Measurements from ENCODE around the gene ATXN7.

Gene ATXN7

DNA sequence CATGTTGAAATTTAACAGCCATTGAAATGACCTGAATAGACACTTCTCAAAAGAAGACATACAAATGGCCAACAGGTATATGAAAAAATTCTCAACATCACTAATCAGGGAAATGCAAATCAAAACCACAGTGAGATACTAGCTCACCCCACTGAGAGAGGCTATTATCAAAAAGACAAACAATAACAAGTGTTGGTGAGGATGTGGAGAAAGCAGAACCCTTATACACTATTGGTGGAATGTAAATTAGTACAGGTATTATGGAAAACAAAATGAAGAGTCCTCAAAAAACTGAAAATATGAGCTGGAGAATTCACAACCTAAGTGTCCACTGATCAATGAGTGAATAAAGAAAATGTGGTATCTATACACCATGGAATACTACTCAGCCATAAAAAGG is 21.5 kb upstream of the ATXN7 start:
- no peaks in the 10 kb centered on the region for H3K36me3 ChIP-seq (ENCODE audit: insufficient read depth, low read length)
- no peak overlapping the region for H3K4me2 ChIP-seq (ENCODE audit: low read depth, low read length, poor library complexity, severe bottlenecking)
- H3F3A ChIP-seq (ENCODE audit: low read depth) = no peaks in the 10 kb centered on the region
- no peaks in the 10 kb centered on the region for H3K79me2 ChIP-seq (ENCODE audit: insufficient read depth, low read length)
- no peaks in the 10 kb centered on the region for H3K4me1 ChIP-seq (ENCODE audit: insufficient read depth, low read length, poor library complexity, severe bottlenecking)
- H3K27me3 ChIP-seq (ENCODE audit: insufficient read depth, low read length, poor library complexity, severe bottlenecking) = no peaks in the 10 kb centered on the region
- H3K9ac ChIP-seq (ENCODE audit: low read depth, low read length, poor library complexity, severe bottlenecking) = no peak overlapping the region
- peaks cover 3% of the 10 kb centered on the region; the same call in 1 of the 2 replicates for H3K9me3 ChIP-seq (ENCODE audit: insufficient read depth, low read depth, low read length)
- H2AFZ ChIP-seq (ENCODE audit: low read length) = no peak overlapping the region
- no peaks in the 10 kb centered on the region for H4K20me1 ChIP-seq (ENCODE audit: insufficient read depth, low read length, poor library complexity, severe bottlenecking)
- H3K4me3 ChIP-seq (ENCODE audit: low read length, poor library complexity, severe bottlenecking) = no peak overlapping the region
- H3K9me2 ChIP-seq (replicated peaks; ENCODE audit: low read depth, low read length) = no peaks in the 10 kb centered on the region
- no peak for TF ChIP-seq CTCF (conservative IDR thresholded peaks at IDR 0.05; ENCODE audit: low read length)
- no peak for TF ChIP-seq EZH2phosphoT487 (IDR thresholded peaks at IDR 0.05; ENCODE audit: borderline replicate concordance)

GRCh38 chr3:63845215-63845614 is 18.5 kb upstream of the ATXN7 start:
- Histone ChIP-seq H2AFZ (ENCODE audit: low read length) (no peak overlapping the region), H3K27me3 (ENCODE audit: insufficient read depth, low read length, poor library complexity, severe bottlenecking) (no peaks in the 10 kb centered on the region), H4K20me1 (ENCODE audit: insufficient read depth, low read length, poor library complexity, severe bottlenecking) (no peaks in the 10 kb centered on the region), H3K9me3 (ENCODE audit: insufficient read depth, low read depth, low read length) (peaks cover 3% of the 10 kb centered on the region; the same call in 1 of the 2 replicates), H3K4me3 (ENCODE audit: low read length, poor library complexity, severe bottlenecking) (no peak overlapping the region), H3K9ac (ENCODE audit: low read depth, low read length, poor library complexity, severe bottlenecking) (no peak overlapping the region), H3K79me2 (ENCODE audit: insufficient read depth, low read length) (no peaks in the 10 kb centered on the region), H3K4me1 (ENCODE audit: insufficient read depth, low read length, poor library complexity, severe bottlenecking) (no peaks in the 10 kb centered on the region), H3F3A (ENCODE audit: low read depth) (no peaks in the 10 kb centered on the region), H3K36me3 (ENCODE audit: insufficient read depth, low read length) (no peaks in the 10 kb centered on the region), H3K9me2 (replicated peaks; ENCODE audit: low read depth, low read length) (no peaks in the 10 kb centered on the region), H3K4me2 (ENCODE audit: low read depth, low read length, poor library complexity, severe bottlenecking) (no peak overlapping the region)
- TF ChIP-seq EZH2phosphoT487 (IDR thresholded peaks at IDR 0.05; ENCODE audit: borderline replicate concordance) = no peak
- no peak for TF ChIP-seq CTCF (conservative IDR thresholded peaks at IDR 0.05; ENCODE audit: low read length)

- Histone ChIP-seq H3K9me2 (replicated peaks; ENCODE audit: low read depth, low read length) (no peaks in the 10 kb centered on the region), H3K9ac (ENCODE audit: low read depth, low read length, poor library complexity, severe bottlenecking) (no peak overlapping the region), H3K79me2 (ENCODE audit: insufficient read depth, low read length) (no peaks in the 10 kb centered on the region), H3K36me3 (ENCODE audit: insufficient read depth, low read length) (no peaks in the 10 kb centered on the region), H3K4me2 (ENCODE audit: low read depth, low read length, poor library complexity, severe bottlenecking) (no peak overlapping the region), H3K27me3 (ENCODE audit: insufficient read depth, low read length, poor library complexity, severe bottlenecking) (no peaks in the 10 kb centered on the region), H4K20me1 (ENCODE audit: insufficient read depth, low read length, poor library complexity, severe bottlenecking) (no peaks in the 10 kb centered on the region), H3K9me3 (ENCODE audit: insufficient read depth, low read depth, low read length) (no peaks in the 10 kb centered on the region), H2AFZ (ENCODE audit: low read length) (no peak overlapping the region), H3F3A (ENCODE audit: low read depth) (no peaks in the 10 kb centered on the region), H3K4me3 (ENCODE audit: low read length, poor library complexity, severe bottlenecking) (no peak overlapping the region), H3K4me1 (ENCODE audit: insufficient read depth, low read length, poor library complexity, severe bottlenecking) (no peaks in the 10 kb centered on the region)
- TF ChIP-seq CTCF (conservative IDR thresholded peaks at IDR 0.05; ENCODE audit: low read length) = no peak
- no peak for TF ChIP-seq EZH2phosphoT487 (IDR thresholded peaks at IDR 0.05; ENCODE audit: borderline replicate concordance)
These were observed 15.8 kb upstream of the ATXN7 start for GRCh38 chr3:63847718-63848450.

All from Loucy (cell line).